ENCODE data around the gene SLC39A11.

SLC39A11 gene

GRCh38 chr17:72822358-72823023, 270.0 kb downstream of the SLC39A11 start:
- DNase-seq (ENCODE audit: low spot score), result no peak
- TF ChIP-seq, protein P1, sequence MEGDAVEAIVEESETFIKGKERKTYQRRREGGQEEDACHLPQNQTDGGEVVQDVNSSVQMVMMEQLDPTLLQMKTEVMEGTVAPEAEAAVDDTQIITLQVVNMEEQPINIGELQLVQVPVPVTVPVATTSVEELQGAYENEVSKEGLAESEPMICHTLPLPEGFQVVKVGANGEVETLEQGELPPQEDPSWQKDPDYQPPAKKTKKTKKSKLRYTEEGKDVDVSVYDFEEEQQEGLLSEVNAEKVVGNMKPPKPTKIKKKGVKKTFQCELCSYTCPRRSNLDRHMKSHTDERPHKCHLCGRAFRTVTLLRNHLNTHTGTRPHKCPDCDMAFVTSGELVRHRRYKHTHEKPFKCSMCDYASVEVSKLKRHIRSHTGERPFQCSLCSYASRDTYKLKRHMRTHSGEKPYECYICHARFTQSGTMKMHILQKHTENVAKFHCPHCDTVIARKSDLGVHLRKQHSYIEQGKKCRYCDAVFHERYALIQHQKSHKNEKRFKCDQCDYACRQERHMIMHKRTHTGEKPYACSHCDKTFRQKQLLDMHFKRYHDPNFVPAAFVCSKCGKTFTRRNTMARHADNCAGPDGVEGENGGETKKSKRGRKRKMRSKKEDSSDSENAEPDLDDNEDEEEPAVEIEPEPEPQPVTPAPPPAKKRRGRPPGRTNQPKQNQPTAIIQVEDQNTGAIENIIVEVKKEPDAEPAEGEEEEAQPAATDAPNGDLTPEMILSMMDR (IDR thresholded peaks at IDR 0.05; ENCODE audit: extremely low read depth, insufficient read depth, missing control alignments), result no peak
- in situ Hi-C loops (cut with MboI; ENCODE audit: low pct_unique_long_range_greater_than_20kb, low sequenced_read_pairs, unreplicated experiment), result no loop called here

- in situ Hi-C loops (cut with MboI; ENCODE audit: low pct_unique_long_range_greater_than_20kb, low sequenced_read_pairs, unreplicated experiment), result no loop called here
- no peak for DNase-seq (ENCODE audit: low spot score)
- TF ChIP-seq, protein P1 (IDR thresholded peaks at IDR 0.05; ENCODE audit: extremely low read depth, insufficient read depth, missing control alignments), result no peak
Measured at GRCh38 chr17:72816406-72816805, 276.1 kb downstream of the SLC39A11 start.

DNA sequence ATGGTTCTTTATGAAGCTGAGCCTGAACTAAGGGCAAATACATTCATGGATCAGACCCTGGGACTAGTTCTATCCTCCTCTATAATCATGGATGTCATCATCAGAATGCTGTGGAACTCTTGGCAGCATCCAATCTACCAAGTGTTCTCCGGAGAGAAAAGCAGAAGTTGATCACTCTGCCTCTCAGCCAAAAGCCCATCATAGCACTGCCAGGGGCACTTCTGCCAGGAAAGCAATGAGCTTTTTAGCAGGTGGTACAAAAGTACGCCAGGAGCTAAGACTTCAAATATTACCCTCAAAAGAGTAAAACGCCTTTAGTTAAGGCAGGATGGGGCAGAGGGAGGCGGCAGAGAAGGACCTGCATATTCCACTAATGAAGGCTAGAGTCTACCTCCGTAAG, 279.0 kb downstream of the SLC39A11 start:
- DNase-seq (ENCODE audit: low spot score), result no peak
- TF ChIP-seq, protein P1 (IDR thresholded peaks at IDR 0.05; ENCODE audit: extremely low read depth, insufficient read depth, missing control alignments), result no peak
- in situ Hi-C loops (cut with MboI; ENCODE audit: low pct_unique_long_range_greater_than_20kb, low sequenced_read_pairs, unreplicated experiment), result no loop called here

DNA sequence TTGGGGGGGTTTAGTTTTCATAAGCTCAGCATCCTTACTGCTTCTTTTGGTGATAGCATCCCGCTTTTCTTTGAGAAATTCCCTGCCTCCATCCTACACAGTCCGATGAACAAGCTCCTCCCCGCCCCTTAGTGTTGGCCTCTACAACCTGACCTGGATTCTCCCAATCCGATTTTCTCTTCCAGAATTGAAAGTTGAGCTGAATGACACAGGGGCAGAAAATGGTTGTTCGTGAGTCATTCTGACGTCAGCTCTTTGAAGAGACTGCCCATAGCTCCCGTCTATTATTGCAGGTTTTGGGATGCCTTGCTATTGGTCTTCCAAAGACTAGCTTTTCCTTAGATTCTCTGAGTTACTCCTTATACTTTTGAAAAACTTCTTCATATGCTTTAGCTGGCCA, 279.7 kb downstream of the SLC39A11 start:
- TF ChIP-seq, protein P1 (IDR thresholded peaks at IDR 0.05; ENCODE audit: extremely low read depth, insufficient read depth, missing control alignments), result no peak
- no peak for DNase-seq (ENCODE audit: low spot score)
- in situ Hi-C loops (cut with MboI; ENCODE audit: low pct_unique_long_range_greater_than_20kb, low sequenced_read_pairs, unreplicated experiment), result no loop called here

- TF ChIP-seq, protein P1 (IDR thresholded peaks at IDR 0.05; ENCODE audit: extremely low read depth, insufficient read depth, missing control alignments), result no peak
- no peak for DNase-seq (ENCODE audit: low spot score)
- in situ Hi-C loops (cut with MboI; ENCODE audit: low pct_unique_long_range_greater_than_20kb, low sequenced_read_pairs, unreplicated experiment), result no loop called here
Measured at GRCh38 chr17:72811976-72812687, 280.4 kb downstream of the SLC39A11 start.

- no peak for DNase-seq (ENCODE audit: low spot score)
- TF ChIP-seq, protein P1 (IDR thresholded peaks at IDR 0.05; ENCODE audit: extremely low read depth, insufficient read depth, missing control alignments), result no peak
- in situ Hi-C loops (cut with MboI; ENCODE audit: low pct_unique_long_range_greater_than_20kb, low sequenced_read_pairs, unreplicated experiment), result no loop called here
Measured at GRCh38 chr17:72810991-72811508, 281.4 kb downstream of the SLC39A11 start.
